NCI-H82 treated with DMSO at 0.1 percent for 48 hours (cell line): ENCODE data around the gene C2CD3.
"Not testable (repeated sequence)": the region's sequence is repeated elsewhere in the genome, so short reads cannot be mapped to it uniquely, and the experiment has no call there.

Source experiments
- DNase-seq: peaks from one replicate; lab custom pipeline; 2025; ENCODE audit not compliant: unreplicated experiment; lab: John Stamatoyannopoulos, UW

Gene C2CD3

DNA sequence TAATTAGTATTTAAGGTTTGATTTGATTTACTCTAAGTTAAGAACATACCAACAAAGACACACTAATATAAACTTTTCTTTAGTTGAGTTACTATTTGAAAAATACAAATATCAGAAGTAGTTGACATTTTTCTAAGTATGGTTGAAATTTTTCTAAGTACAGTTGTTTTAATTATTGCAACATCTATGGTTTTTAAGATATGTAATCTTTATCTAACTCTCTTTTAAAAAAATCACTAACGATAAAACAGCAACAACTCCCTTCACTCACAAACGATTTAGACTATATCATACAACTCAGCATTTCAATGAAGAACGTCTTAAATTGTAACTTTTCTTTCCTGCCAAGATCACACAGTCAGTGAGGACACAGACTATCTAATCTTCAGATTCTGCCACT is 2.0 kb downstream of the C2CD3 start:
- no peak for DNase-seq

DNA sequence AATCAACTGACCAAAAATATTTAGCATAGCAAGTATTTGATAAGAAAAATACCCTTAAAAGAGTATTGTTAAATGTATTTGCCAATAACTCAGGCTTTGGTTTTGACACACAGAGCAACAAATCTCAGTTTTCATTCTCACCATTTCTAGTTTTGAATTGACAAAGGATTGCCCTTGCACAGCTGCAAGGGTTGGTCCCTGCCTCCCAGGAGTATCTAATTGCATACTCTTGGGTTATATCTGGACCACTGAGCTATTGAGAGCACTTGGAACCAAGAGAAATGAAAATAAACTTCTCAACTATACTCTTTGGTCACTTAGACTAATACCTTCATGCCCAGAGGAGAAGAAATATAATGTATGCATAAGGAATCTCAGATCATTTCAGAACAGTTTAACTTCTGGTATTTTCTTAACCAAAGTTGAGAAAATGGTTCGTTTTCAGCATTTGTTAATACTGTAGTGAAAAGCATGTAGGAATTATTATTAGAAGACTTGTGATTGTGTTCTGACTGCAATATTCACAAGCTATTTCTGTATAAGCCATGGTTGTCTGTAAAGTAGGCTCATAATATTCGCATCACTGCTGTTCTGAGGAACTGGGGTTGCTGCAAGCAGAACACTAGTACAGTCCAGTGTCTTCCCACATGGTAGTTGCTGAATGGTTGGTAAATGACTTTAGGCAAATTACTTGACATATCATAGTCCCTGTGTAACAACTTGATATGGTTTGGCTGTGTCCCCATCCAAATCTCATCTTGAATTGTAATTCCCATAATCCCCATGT is 7.9 kb downstream of the C2CD3 start:
- no peak for DNase-seq

- DNase-seq, result no peak
Observed at GRCh38 chr11:74159642-74160041, 11.2 kb downstream of the C2CD3 start.

GRCh38 chr11:74157169-74157568 is 13.6 kb downstream of the C2CD3 start:
- no peak for DNase-seq

DNA sequence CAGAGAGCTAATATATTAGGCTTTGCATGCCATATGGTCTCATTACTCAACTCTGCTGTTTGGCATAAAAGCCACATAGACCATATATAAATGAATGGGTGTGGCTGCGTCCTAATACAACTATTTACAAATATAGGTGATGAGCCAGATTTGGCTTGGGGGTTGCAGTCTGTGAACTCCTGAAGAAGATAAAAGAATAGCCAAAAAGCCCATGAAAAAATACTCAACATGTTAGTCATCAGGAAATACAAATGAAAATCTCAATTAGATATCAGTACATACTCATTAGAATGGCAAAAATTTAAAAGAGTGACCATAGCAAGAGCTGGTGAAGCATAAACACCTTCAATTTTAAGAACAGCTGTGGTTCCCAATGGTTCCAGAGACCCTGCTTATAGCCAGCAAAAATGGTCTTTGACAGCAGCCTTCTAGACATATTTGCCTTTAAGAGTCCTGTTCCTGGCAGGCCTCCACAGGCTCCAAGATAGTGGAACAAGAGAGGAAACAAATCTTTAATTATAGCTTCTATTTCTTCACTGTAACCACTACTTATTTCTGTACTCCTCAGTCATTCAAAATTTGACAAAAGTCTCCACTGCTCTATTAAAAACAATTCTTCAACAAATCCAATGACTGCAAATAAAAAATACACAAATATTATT is 16.1 kb downstream of the C2CD3 start:
- DNase-seq, result no peak

- DNase-seq, result no peak
Observed at GRCh38 chr11:74153224-74153623, 17.6 kb downstream of the C2CD3 start.

DNA sequence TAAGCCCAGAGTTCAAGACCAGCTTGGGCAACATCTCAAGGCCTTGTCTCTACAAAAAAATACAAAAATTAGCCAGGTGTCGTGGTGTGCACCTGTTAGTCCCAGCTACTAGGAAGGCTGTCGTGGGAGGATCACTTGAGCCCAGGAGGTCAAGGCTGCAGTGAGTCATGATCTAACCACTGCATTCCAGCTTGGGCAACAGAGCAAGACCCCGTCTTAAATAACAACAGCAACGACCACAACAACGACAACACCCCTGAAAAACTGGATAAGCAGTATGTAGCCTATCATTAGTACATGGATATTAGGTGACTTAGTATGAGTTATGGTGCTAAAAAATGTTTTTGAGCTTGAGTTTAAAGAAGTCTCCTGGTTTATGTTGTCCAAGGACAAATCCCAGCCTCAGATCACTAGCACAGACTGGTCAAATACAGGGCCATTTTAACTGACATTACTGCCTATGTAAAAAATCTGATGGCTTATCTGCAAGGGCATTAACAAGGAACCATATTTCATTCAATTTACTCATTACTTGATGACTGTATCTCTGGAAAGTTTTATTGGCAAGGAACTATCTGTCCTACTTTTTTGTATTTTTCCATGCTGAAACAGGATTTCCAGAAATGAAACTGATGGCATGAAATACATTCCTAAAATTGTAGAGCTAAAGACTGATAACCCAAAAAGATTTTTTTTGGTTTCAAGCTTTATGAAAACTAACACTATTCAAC is 23.4 kb downstream of the C2CD3 start:
- DNase-seq, result no peak

DNA sequence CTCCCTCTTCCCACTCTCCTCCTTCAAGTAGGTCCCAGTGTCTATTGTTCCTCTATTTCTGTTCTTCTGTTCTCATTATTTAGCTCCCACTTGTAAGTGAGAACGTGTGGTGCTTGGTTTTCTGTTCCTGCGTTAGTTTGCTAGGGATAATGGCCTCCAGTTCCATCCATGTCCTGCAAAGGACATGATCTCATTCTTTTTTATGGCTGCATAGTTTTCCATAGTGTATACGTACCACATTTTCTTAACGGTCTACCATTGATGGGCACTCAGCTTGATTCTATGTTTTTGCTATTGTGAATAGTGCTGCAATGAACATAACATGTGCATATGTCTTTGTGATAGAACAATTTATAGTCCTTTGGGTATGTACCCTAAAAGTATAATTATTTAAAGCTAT is 26.2 kb downstream of the C2CD3 start:
- DNase-seq, result no peak

DNA sequence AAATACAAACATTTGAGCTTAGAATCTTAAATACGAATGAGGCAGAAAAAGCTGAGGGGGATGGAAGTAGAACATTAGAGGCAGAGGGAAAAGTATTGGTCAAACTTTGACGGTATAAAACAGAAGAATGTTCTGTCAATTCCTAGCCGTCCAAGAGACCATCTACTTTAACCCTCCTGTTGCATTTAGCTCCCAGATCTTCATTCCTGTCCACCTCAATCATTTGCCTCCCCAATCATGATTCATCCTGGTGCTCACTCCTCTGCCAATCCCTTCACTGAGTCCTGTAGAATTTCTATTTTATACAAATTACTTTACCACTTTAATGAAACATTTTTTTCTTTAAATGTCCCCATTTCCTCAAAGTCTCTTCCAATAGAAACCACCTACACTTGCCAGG is 28.2 kb downstream of the C2CD3 start:
- DNase-seq, result no peak

- no peak for DNase-seq
Observed at GRCh38 chr11:74141908-74142307, 28.9 kb downstream of the C2CD3 start.

- no peak for DNase-seq
Observed at GRCh38 chr11:74141241-74141695, 29.5 kb downstream of the C2CD3 start.

- not testable (repeated sequence) for DNase-seq
Observed at GRCh38 chr11:74139919-74140431, 30.8 kb downstream of the C2CD3 start.

- DNase-seq, result no peak
Observed at GRCh38 chr11:74139151-74139918, 31.5 kb downstream of the C2CD3 start.

GRCh38 chr11:74138572-74138971 is 32.2 kb downstream of the C2CD3 start:
- no peak for DNase-seq

DNA sequence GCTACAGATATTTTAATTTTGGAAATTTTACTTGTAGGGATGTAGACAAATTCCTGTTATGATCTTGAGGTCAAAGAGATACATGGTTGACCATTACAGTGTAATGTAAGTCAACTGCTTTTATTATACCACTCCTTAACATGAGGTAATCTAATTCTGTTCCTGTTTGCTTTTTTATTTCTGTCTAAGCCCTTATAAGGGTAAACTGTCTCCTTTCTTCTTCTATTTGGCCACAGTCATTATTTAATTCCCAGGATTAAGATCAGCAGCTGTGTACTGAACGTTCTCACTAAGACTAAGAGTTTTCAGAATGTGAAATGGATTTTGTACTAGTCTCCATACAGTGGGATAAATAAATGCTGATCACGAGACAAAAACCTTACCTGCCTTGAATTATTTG is 32.8 kb downstream of the C2CD3 start:
- peak; percentile 23 for DNase-seq

GRCh38 chr11:74135127-74135840 is 35.5 kb downstream of the C2CD3 start:
- peak; percentile 5 for DNase-seq

- DNase-seq, result no peak
Observed at GRCh38 chr11:74134661-74135060, 36.1 kb downstream of the C2CD3 start.

GRCh38 chr11:74133436-74133835 is 37.4 kb downstream of the C2CD3 start:
- no peak for DNase-seq

GRCh38 chr11:74132833-74133232 is 38.0 kb downstream of the C2CD3 start:
- DNase-seq, result no peak

DNA sequence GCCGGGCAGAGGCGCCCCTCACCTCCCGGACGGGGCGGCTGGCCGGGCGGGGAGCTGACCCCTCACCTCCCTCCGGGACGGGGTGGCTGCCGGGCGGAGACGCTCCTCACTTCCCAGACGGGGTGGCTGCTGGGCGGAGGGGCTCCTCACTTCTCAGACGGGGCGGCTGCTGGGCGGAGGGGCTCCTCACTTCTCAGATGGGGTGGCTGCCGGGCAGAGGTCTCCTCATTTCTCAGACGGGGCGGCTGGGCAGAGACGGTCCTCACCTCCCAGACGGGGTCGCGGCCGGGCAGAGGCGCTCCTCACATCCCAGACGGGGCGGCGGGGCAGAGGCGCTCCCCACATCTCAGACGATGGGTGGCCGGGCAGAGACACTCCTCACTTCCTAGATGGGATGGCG is 41.7 kb downstream of the C2CD3 start:
- not testable (repeated sequence) for DNase-seq
